Measurements from ENCODE around the gene ARR3. TPM values are rescaled to one million over a fixed set of nuclear protein-coding genes. Genes with fewer than 3 reads are reported as not detected.

ARR3 gene
- not detected for total RNA-seq (ENCODE audit: unreplicated experiment)
- long read RNA-seq: 0 reads

DNA sequence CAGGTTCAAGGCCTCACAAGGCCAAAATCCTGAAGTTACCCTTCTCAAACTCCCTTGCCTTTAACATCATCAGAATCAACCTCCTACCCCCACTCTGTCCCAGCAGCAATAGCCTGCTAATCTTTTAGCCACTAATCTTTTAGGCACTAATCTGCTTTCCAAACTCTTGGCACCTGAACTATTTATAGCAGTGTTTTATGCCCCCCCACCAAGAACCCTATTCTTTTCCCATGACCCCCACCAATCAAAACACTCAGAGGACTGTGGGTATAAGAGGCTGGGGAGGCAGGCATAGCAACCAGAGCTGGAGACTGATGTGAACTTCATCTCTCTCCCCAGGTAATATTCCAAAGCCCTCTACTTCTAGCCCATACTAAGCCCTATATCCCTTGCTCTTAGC, at the start of gene ARR3:
Gene ARR3 (plus strand): TSS at position 301 of the 400 bp plus-strand sequence. CDS start 1,052 bp downstream, outside the sequence.
- no peaks in the 10 kb centered on the region for H3K36me3 Mint-ChIP-seq (ENCODE audit: low read depth, unreplicated experiment)
- no peak for TF ChIP-seq CTCF (IDR thresholded peaks at IDR 0.05; ENCODE audit: unreplicated experiment)
- no peak for DNase-seq (ENCODE audit: low spot score)
- no peaks in the 10 kb centered on the region for H3K27me3 Mint-ChIP-seq (ENCODE audit: unreplicated experiment)
- no peak within 1 kb of the TSS for H3K4me3 Mint-ChIP-seq (ENCODE audit: unreplicated experiment)
- no peak within 1 kb of the TSS for H3K27ac Mint-ChIP-seq (ENCODE audit: unreplicated experiment)
- H3K9me3 Mint-ChIP-seq (ENCODE audit: unreplicated experiment): no peaks in the 10 kb centered on the region
- H3K4me1 Mint-ChIP-seq (ENCODE audit: unreplicated experiment): no peaks in the 10 kb centered on the region

- Mint-ChIP-seq H3K4me1 (ENCODE audit: unreplicated experiment) (peaks cover 7% of the 10 kb centered on the region), H3K4me3 (ENCODE audit: unreplicated experiment) (no peak overlapping the region), H3K9me3 (ENCODE audit: unreplicated experiment) (no peaks in the 10 kb centered on the region), H3K27me3 (ENCODE audit: unreplicated experiment) (no peaks in the 10 kb centered on the region), H3K27ac (ENCODE audit: unreplicated experiment) (peak overlapping the region; percentile 72), H3K36me3 (ENCODE audit: low read depth, unreplicated experiment) (no peaks in the 10 kb centered on the region)
- TF ChIP-seq CTCF (IDR thresholded peaks at IDR 0.05; ENCODE audit: unreplicated experiment): no peak
- DNase-seq (ENCODE audit: low spot score): no peak
These were observed 48.0 kb upstream of the ARR3 start for GRCh38 chrX:70219938-70220764.

GRCh38 chrX:70226048-70226447, 42.1 kb upstream of the ARR3 start:
- Mint-ChIP-seq H3K36me3 (ENCODE audit: low read depth, unreplicated experiment) (no peaks in the 10 kb centered on the region), H3K9me3 (ENCODE audit: unreplicated experiment) (no peaks in the 10 kb centered on the region), H3K4me1 (ENCODE audit: unreplicated experiment) (no peaks in the 10 kb centered on the region), H3K4me3 (ENCODE audit: unreplicated experiment) (no peak overlapping the region), H3K27ac (ENCODE audit: unreplicated experiment) (no peak overlapping the region), H3K27me3 (ENCODE audit: unreplicated experiment) (no peaks in the 10 kb centered on the region)
- no peak for TF ChIP-seq CTCF (IDR thresholded peaks at IDR 0.05; ENCODE audit: unreplicated experiment)
- no peak for DNase-seq (ENCODE audit: low spot score)

GRCh38 chrX:70226687-70227086, 41.4 kb upstream of the ARR3 start:
- no peaks in the 10 kb centered on the region for H3K36me3 Mint-ChIP-seq (ENCODE audit: low read depth, unreplicated experiment)
- TF ChIP-seq CTCF (IDR thresholded peaks at IDR 0.05; ENCODE audit: unreplicated experiment): no peak
- no peak overlapping the region for H3K27ac Mint-ChIP-seq (ENCODE audit: unreplicated experiment)
- no peaks in the 10 kb centered on the region for H3K27me3 Mint-ChIP-seq (ENCODE audit: unreplicated experiment)
- no peak overlapping the region for H3K4me3 Mint-ChIP-seq (ENCODE audit: unreplicated experiment)
- H3K4me1 Mint-ChIP-seq (ENCODE audit: unreplicated experiment): no peaks in the 10 kb centered on the region
- H3K9me3 Mint-ChIP-seq (ENCODE audit: unreplicated experiment): no peaks in the 10 kb centered on the region
- DNase-seq (ENCODE audit: low spot score): no peak

GRCh38 chrX:70231666-70232065, 36.5 kb upstream of the ARR3 start:
- TF ChIP-seq CTCF (IDR thresholded peaks at IDR 0.05; ENCODE audit: unreplicated experiment): no peak
- H3K27me3 Mint-ChIP-seq (ENCODE audit: unreplicated experiment): no peaks in the 10 kb centered on the region
- no peaks in the 10 kb centered on the region for H3K9me3 Mint-ChIP-seq (ENCODE audit: unreplicated experiment)
- DNase-seq (ENCODE audit: low spot score): no peak
- no peak overlapping the region for H3K27ac Mint-ChIP-seq (ENCODE audit: unreplicated experiment)
- peaks cover 1% of the 10 kb centered on the region for H3K4me1 Mint-ChIP-seq (ENCODE audit: unreplicated experiment)
- no peak overlapping the region for H3K4me3 Mint-ChIP-seq (ENCODE audit: unreplicated experiment)
- no peaks in the 10 kb centered on the region for H3K36me3 Mint-ChIP-seq (ENCODE audit: low read depth, unreplicated experiment)

Measured in endothelial cell (in vitro differentiated cells).